IMR-90 (cell line): Measurements from ENCODE around the gene CKB.

Experiments used
- BHLHE40 ChIP-seq: fragments of 150-350 bp; IDR thresholded peaks from 2 replicates; pipeline ENCODE4 v1.6.1; 2016; ENCODE audit warnings: mild to moderate bottlenecking, low read depth, low read length
- CEBPB ChIP-seq: IDR thresholded peaks from 2 replicates; pipeline ENCODE4 v1.6.1; 2012; ENCODE audit warnings: low read depth, low read length, improper control_type of control experiment
- MXI1 ChIP-seq: IDR thresholded peaks from 2 replicates; pipeline ENCODE4 v1.6.1; 2012; ENCODE audit warnings: low read depth, mild to moderate bottlenecking, low read length, moderate library complexity, borderline replicate concordance
- NFE2L2 ChIP-seq: fragments of 150-350 bp; IDR thresholded peaks from 2 replicates; pipeline ENCODE4 v1.6.1; 2016; ENCODE audit warnings: low read depth, mild to moderate bottlenecking, low read length
- POLR2A ChIP-seq: IDR thresholded peaks from 2 replicates; pipeline ENCODE4 v1.6.1; 2012; ENCODE audit warnings: mild to moderate bottlenecking, low read depth, low read length
- RAD21 ChIP-seq: IDR thresholded peaks from 2 replicates; pipeline ENCODE4 v1.6.1; 2012; ENCODE audit warnings: low read length, improper control_type of control experiment
- RCOR1 ChIP-seq: IDR thresholded peaks from 2 replicates; pipeline ENCODE4 v1.6.1; 2012; ENCODE audit warnings: mild to moderate bottlenecking, low read length, improper control_type of control experiment; ENCODE audit not compliant: insufficient replicate concordance
- RFX5 ChIP-seq: IDR thresholded peaks from 2 replicates; pipeline ENCODE4 v1.8.0; 2012; ENCODE audit warnings: low read depth, mild to moderate bottlenecking, low read length, moderate library complexity
- TF ChIP-seq, protein P1 (sequence below): conservative IDR thresholded peaks from 2 replicates; pipeline ENCODE4 v1.5.1; 2012; ENCODE audit warnings: mild to moderate bottlenecking, low read depth, low read length, improper control_type of control experiment

DNA sequence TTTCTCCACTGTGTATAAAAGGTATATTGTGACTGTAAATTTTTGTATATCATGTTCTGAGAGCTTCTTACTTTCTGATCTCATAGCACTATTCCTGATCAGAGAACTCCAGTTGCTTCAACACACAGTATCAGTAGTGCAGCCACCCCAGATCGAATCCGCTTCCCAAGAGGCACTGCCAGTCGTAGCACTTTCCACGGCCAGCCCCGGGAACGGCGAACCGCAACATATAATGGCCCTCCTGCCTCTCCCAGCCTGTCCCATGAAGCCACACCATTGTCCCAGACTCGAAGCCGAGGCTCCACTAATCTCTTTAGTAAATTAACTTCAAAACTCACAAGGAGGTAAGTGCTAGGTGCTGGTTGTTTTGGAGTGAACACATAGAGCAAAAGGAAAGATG is 30.9 kb downstream of the CKB start:
- no peak for TF ChIP-seq RAD21
- TF ChIP-seq, protein P1, sequence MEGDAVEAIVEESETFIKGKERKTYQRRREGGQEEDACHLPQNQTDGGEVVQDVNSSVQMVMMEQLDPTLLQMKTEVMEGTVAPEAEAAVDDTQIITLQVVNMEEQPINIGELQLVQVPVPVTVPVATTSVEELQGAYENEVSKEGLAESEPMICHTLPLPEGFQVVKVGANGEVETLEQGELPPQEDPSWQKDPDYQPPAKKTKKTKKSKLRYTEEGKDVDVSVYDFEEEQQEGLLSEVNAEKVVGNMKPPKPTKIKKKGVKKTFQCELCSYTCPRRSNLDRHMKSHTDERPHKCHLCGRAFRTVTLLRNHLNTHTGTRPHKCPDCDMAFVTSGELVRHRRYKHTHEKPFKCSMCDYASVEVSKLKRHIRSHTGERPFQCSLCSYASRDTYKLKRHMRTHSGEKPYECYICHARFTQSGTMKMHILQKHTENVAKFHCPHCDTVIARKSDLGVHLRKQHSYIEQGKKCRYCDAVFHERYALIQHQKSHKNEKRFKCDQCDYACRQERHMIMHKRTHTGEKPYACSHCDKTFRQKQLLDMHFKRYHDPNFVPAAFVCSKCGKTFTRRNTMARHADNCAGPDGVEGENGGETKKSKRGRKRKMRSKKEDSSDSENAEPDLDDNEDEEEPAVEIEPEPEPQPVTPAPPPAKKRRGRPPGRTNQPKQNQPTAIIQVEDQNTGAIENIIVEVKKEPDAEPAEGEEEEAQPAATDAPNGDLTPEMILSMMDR: no peak
- no peak for TF ChIP-seq MXI1
- TF ChIP-seq POLR2A: no peak
- TF ChIP-seq CEBPB: no peak
- TF ChIP-seq RFX5: no peak
- TF ChIP-seq NFE2L2: no peak
- TF ChIP-seq BHLHE40: no peak
- TF ChIP-seq RCOR1: no peak
